ENCODE measurements around the gene HDAC9. TPM values are rescaled to one million over a fixed set of nuclear protein-coding genes. Genes with fewer than 3 reads are reported as not detected.

The HDAC9 gene
- polyA plus RNA-seq, 3 donors: 41.7 to 51.2 (median 44.2) TPM

DNA sequence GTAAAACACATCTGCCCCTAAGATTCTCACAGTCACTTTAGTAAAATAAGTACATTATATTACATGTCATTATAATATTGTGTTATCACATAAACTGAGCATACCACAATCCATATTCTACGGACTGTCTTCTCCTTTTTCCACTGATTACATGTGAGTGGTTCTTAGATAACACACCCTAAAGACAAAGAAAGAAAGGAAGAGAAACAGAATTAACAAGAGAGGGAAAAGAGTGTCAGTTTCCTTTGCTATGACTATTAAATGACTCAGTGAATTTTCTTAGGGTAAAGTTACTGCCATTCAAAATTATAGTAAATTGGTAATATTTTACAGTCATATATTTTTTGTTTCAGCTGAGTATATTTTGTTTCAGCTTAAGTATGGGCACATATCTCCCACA is 353.6 kb downstream of the HDAC9 start:
- TF ChIP-seq CTCF (IDR thresholded peaks at IDR 0.05): no peak
- Histone ChIP-seq H3K4me2 (replicated peaks; ENCODE audit: extremely low read depth, low read length, poor library complexity, severe bottlenecking) (no peak overlapping the region), H4K20me1 (ENCODE audit: insufficient read depth, low read length) (no peaks in the 10 kb centered on the region), H3K9ac (ENCODE audit: insufficient read depth, low read length, poor library complexity, severe bottlenecking) (no peak overlapping the region), H3K4me1 (ENCODE audit: control insufficient read depth in 1 of 2, insufficient read depth in 2 of 2, low read length in 2 of 2) (no peaks in the 10 kb centered on the region), H3K36me3 (replicated peaks in 1 of 2; ENCODE audit: control insufficient read depth in 1 of 2, insufficient read depth in 2 of 2, low read length in 2 of 2) (no peaks in the 10 kb centered on the region), H2AFZ (ENCODE audit: insufficient read depth, low read depth, low read length, poor library complexity, severe bottlenecking) (no peak overlapping the region), H3K9me3 (replicated peaks in 1 of 2; ENCODE audit: control insufficient read depth in 1 of 2, insufficient read depth in 1 of 2, low read length in 2 of 2) (peaks cover 0 to 6% of the 10 kb centered on the region in 2 donors), H3K27ac (ENCODE audit: low read depth in 1 of 2, low read length in 2 of 2) (no peak overlapping the region), H3K27me3 (ENCODE audit: control insufficient read depth in 2 of 2, insufficient read depth in 2 of 2, low read length in 2 of 2) (no peaks in the 10 kb centered on the region), H3K79me2 (ENCODE audit: insufficient read depth, low read length) (no peaks in the 10 kb centered on the region), H3K4me3 (replicated peaks in 1 of 3; ENCODE audit: low read depth in 2 of 3, low read length in 3 of 3) (no peak overlapping the region)
- Mint-ChIP-seq H3K4me1 (no peaks in the 10 kb centered on the region), H3K4me3 (no peak overlapping the region), H3K36me3 (no peaks in the 10 kb centered on the region), H3K9me3 (peaks cover 3 to 6% (median 4%) of the 10 kb centered on the region in 7 donors), H3K27ac (no peak overlapping the region), H3K27me3 (ENCODE audit: low read depth in 3 of 3) (peaks cover 0 to 2% (median 1%) of the 10 kb centered on the region in 3 donors)
- intact Hi-C loops (cut with micrococcal nuclease): no loop called here
- no CpG with 5 or more reads among the region's 1 CpG for WGBS (ENCODE audit: insufficient coverage)
- no peak for DNase-seq

DNA sequence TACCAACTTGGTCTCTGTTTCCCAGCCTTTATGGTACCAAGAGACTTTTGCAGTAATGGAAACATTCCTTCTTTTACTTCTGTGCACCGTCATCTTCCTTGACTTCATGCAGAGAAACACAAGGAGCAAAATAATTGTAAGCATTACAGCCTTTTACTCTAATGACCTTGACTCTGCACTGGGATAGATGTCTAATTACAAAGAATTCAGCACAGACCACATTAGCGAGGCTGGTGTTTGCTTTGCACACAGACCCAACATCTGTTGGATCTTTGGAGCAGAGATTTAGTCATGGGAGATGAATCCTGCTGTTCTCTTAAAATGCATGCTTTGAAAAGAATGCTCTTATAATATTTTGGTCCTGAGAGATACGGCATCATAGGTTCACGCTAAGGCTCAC is 360.2 kb downstream of the HDAC9 start:
- no peaks in the 10 kb centered on the region for H3K79me2 ChIP-seq (ENCODE audit: insufficient read depth, low read length)
- H3K27ac Mint-ChIP-seq: no peak overlapping the region
- H3K9me3 Mint-ChIP-seq: peaks cover 0 to 9% (median 3%) of the 10 kb centered on the region in 7 donors
- TF ChIP-seq CTCF (IDR thresholded peaks at IDR 0.05): no peak
- H3K9me3 ChIP-seq (replicated peaks in 1 of 2; ENCODE audit: control insufficient read depth in 1 of 2, insufficient read depth in 1 of 2, low read length in 2 of 2): peaks cover 0 to 5% of the 10 kb centered on the region in 2 donors
- no CpG with 5 or more reads among the region's 4 CpGs for WGBS (ENCODE audit: insufficient coverage)
- no peak overlapping the region for H2AFZ ChIP-seq (ENCODE audit: insufficient read depth, low read depth, low read length, poor library complexity, severe bottlenecking)
- no peaks in the 10 kb centered on the region for H3K27me3 ChIP-seq (ENCODE audit: control insufficient read depth in 2 of 2, insufficient read depth in 2 of 2, low read length in 2 of 2)
- intact Hi-C loops (cut with micrococcal nuclease): no loop called here
- no peaks in the 10 kb centered on the region for H3K36me3 ChIP-seq (replicated peaks in 1 of 2; ENCODE audit: control insufficient read depth in 1 of 2, insufficient read depth in 2 of 2, low read length in 2 of 2)
- H4K20me1 ChIP-seq (ENCODE audit: insufficient read depth, low read length): no peaks in the 10 kb centered on the region
- DNase-seq: no peak
- H3K27ac ChIP-seq (ENCODE audit: low read depth in 1 of 2, low read length in 2 of 2): no peak overlapping the region
- peaks cover 0 to 4% (median 0%) of the 10 kb centered on the region in 3 donors for H3K27me3 Mint-ChIP-seq (ENCODE audit: low read depth in 3 of 3)
- H3K4me2 ChIP-seq (replicated peaks; ENCODE audit: extremely low read depth, low read length, poor library complexity, severe bottlenecking): no peak overlapping the region
- H3K4me1 ChIP-seq (ENCODE audit: control insufficient read depth in 1 of 2, insufficient read depth in 2 of 2, low read length in 2 of 2): no peaks in the 10 kb centered on the region
- no peaks in the 10 kb centered on the region for H3K36me3 Mint-ChIP-seq
- H3K4me3 ChIP-seq (replicated peaks in 1 of 3; ENCODE audit: low read depth in 2 of 3, low read length in 3 of 3): no peak overlapping the region
- no peak overlapping the region for H3K9ac ChIP-seq (ENCODE audit: insufficient read depth, low read length, poor library complexity, severe bottlenecking)
- H3K4me3 Mint-ChIP-seq: no peak overlapping the region
- no peaks in the 10 kb centered on the region for H3K4me1 Mint-ChIP-seq
